Neural crest cell (in vitro differentiated cells): ENCODE data around the gene RUSC2. TPM values are rescaled to one million over a fixed set of nuclear protein-coding genes. Genes with fewer than 3 reads are reported as not detected.
A peak's percentile ranks its signal among the peaks of the same experiment; 100 is the strongest.

Experiments
- DNase-seq: peaks from one replicate; pipeline ENCODE4 v3.0.0; 2021; ENCODE audit warnings: low read depth, mixed read lengths, low spot score
- H3K27ac Mint-ChIP-seq: one replicate; pipeline ENCODE4 v1.8.0; 2021; ENCODE audit warnings: mild to moderate bottlenecking, mixed read lengths; ENCODE audit not compliant: unreplicated experiment
- H3K27me3 Mint-ChIP-seq: 2 replicates; pipeline ENCODE4 v1.8.0; 2021; ENCODE audit warnings: low read depth, mild to moderate bottlenecking, mixed read lengths
- H3K36me3 Mint-ChIP-seq: 2 replicates; pipeline ENCODE4 v1.8.0; 2021; ENCODE audit warnings: low read depth, mild to moderate bottlenecking, mixed read lengths
- H3K4me1 Mint-ChIP-seq: 2 replicates; pipeline ENCODE4 v1.8.0; 2021; ENCODE audit warnings: mixed read lengths
- H3K4me3 Mint-ChIP-seq: one replicate; pipeline ENCODE4 v1.8.0; 2021; ENCODE audit warnings: mild to moderate bottlenecking, mixed read lengths
- H3K9me3 Mint-ChIP-seq: 2 replicates; pipeline ENCODE4 v1.8.0; 2021; ENCODE audit warnings: mixed read lengths
- total RNA-seq: library from RNA; stranded (reverse); gene quantifications from 2 replicates; pipeline ENCODE4 v1.2.1, GENCODE V29; 2021
- TF ChIP-seq, protein P1 (sequence below): fragments of 200-600 bp; sonication (generic); conservative IDR thresholded peaks from 2 replicates; pipeline ENCODE4 v1.5.0; 2021; ENCODE audit warnings: antibody characterized with exemption, mild to moderate bottlenecking

Gene RUSC2
- total RNA-seq, 1 donor from 2014 or later: 20.1 TPM

DNA sequence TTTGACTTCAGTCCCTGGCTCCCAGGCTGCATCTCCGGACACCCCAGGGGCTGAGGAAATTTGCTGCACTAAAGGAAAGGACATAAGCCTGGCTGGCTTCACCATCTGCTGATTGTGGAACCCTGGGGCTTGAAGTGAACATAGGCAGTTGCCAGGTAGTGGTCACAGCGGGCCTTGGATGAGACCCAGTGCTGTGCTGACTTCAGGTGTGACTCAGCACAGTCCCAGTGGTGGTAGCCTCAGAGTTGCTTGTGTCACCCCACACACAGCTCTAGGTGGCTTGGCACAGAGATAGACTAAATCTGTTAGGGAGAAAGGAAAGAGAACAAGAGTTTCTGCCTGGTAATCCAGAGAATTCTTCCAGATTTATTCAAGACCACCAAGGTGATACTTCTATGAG, 36.1 kb upstream of the RUSC2 start:
- H3K4me1 Mint-ChIP-seq: peaks cover 5% of the 10 kb centered on the region
- peaks cover 26% of the 10 kb centered on the region for H3K27me3 Mint-ChIP-seq
- H3K9me3 Mint-ChIP-seq: peaks cover 6% of the 10 kb centered on the region
- no peak overlapping the region for H3K27ac Mint-ChIP-seq
- H3K4me3 Mint-ChIP-seq: no peak overlapping the region
- TF ChIP-seq, protein P1, sequence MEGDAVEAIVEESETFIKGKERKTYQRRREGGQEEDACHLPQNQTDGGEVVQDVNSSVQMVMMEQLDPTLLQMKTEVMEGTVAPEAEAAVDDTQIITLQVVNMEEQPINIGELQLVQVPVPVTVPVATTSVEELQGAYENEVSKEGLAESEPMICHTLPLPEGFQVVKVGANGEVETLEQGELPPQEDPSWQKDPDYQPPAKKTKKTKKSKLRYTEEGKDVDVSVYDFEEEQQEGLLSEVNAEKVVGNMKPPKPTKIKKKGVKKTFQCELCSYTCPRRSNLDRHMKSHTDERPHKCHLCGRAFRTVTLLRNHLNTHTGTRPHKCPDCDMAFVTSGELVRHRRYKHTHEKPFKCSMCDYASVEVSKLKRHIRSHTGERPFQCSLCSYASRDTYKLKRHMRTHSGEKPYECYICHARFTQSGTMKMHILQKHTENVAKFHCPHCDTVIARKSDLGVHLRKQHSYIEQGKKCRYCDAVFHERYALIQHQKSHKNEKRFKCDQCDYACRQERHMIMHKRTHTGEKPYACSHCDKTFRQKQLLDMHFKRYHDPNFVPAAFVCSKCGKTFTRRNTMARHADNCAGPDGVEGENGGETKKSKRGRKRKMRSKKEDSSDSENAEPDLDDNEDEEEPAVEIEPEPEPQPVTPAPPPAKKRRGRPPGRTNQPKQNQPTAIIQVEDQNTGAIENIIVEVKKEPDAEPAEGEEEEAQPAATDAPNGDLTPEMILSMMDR: no peak
- peaks cover 3% of the 10 kb centered on the region for H3K36me3 Mint-ChIP-seq
- DNase-seq: no peak

DNA sequence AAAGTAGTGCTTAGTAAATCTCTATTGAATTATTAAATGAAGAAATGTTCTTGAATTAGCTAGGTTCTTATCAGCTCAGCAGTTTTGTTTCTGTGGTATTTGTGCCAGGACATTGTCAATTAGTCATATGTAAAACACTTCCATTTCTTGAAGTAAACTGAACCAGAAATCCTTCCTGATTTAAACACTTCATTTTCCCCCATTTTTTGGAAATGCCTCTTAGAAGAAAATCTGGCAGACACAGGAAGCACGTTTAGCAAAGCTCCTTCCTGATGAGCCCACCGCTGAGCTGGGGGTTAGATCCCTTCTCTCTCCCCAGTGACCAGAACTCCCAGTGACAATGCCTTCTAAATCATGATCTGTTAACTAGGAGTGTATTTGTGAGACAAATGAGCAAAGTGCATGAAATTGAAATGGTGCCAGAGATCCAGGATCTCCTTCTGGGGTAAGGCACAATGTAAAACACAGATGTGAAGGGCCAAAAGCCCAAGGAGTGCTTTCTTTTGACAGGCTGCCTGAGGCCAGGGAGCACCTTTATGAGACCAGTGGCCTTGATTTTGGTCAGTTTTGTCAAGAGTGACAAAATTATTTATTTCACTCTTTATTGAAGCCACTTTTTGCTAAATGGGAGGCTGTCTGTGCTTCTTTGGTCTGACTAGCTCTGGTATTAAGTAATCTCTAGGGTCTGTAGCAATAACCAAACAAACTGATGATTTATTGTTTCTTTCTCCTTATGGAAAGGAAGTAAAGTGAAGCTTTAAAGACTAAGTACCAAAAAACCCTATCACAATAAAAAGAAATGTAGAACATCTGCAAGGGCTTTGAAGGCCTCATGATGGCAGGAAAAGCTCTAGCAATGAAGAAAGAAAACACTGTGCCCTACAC, 25.5 kb upstream of the RUSC2 start:
- Mint-ChIP-seq H3K27me3 (peaks cover 21% of the 10 kb centered on the region), H3K27ac (peak overlapping the region; percentile 3), H3K4me1 (no peaks in the 10 kb centered on the region), H3K4me3 (no peak overlapping the region), H3K9me3 (no peaks in the 10 kb centered on the region), H3K36me3 (no peaks in the 10 kb centered on the region)
- DNase-seq: no peak
- TF ChIP-seq, protein P1: no peak

DNA sequence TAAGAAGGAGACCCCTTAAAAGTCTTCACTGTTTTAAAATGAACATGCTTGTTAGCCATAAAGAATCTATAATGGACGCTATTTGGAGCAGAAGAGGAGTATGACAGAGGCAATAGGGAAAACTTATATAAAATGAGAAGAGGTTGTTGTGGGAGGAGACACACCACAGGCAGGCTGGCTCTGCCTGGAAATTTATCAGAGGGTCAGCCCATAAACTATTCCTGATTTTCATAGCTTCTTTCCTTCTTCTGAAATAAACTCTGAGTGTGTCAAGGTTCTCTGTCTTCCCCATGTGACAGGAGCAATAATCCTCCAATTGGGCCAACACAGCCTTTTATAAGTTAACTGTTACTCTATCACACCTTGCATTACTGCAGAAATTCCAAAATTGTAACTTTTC, 19.6 kb upstream of the RUSC2 start:
- no peak for DNase-seq
- Mint-ChIP-seq H3K9me3 (no peaks in the 10 kb centered on the region), H3K4me3 (no peak overlapping the region), H3K4me1 (no peaks in the 10 kb centered on the region), H3K27ac (no peak overlapping the region), H3K27me3 (peaks cover 5% of the 10 kb centered on the region), H3K36me3 (no peaks in the 10 kb centered on the region)
- TF ChIP-seq, protein P1: no peak

DNA sequence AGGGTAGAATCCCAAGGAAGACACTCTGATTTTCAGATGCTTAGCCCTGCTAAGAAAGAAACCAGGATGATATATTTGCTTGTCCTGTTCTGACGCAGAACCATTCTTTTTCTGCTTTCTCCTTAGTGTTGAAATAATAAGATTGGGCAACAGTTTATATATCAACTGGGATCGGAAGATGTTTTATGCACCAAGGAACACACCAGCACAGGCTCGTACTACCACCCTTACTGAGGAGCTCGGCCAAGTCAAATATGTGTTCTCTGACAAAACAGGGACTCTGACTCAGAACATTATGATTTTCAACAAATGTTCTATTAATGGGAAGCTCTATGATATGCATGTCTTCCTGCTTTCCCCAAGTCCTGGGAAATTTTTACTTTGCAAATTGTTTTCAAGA, 19.0 kb upstream of the RUSC2 start:
- TF ChIP-seq, protein P1: no peak
- Mint-ChIP-seq H3K36me3 (no peaks in the 10 kb centered on the region), H3K4me1 (no peaks in the 10 kb centered on the region), H3K4me3 (no peak overlapping the region), H3K27ac (no peak overlapping the region), H3K9me3 (no peaks in the 10 kb centered on the region), H3K27me3 (peaks cover 9% of the 10 kb centered on the region)
- DNase-seq: no peak

DNA sequence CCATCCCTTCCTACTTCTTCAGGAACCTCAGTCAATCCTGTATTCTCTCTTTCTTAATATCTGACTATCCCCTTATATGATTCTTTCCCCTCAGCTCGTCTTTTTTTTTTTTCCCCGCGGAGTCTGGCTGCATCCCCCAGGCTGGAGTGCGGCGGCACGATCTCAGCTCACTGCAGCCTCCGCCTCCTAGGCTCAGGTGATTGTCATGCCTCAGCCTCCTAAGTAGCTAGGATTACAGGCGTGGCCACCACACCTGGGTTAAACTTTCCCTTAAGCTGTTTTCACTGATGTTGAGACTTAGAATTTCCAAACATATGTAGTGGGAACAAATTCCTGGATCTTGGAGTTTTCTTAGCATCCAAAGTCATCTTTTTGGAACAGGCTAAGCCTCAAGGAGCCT, 13.3 kb upstream of the RUSC2 start:
- Mint-ChIP-seq H3K4me1 (no peaks in the 10 kb centered on the region), H3K4me3 (no peak overlapping the region), H3K27ac (no peak overlapping the region), H3K27me3 (peaks cover 27% of the 10 kb centered on the region), H3K9me3 (no peaks in the 10 kb centered on the region), H3K36me3 (no peaks in the 10 kb centered on the region)
- no peak for DNase-seq
- TF ChIP-seq, protein P1: no peak
